ENCODE measurements around the gene FRY. TPM values are rescaled to one million over a fixed set of nuclear protein-coding genes. Genes with fewer than 3 reads are reported as not detected.
A peak's percentile ranks its signal among the peaks of the same experiment; 100 is the strongest.

The FRY gene
- total RNA-seq, 2 donors from 2014 or later: 32.0 to 45.4 TPM

- H3K4me1 ChIP-seq: peaks cover 66% of the 10 kb centered on the region
- DNase-seq (no peak), ATAC-seq (no peak)
- H3K36me3 ChIP-seq (replicated peaks in 1 of 2; ENCODE audit: insufficient read depth in 1 of 2, low read depth in 2 of 2): no peaks in the 10 kb centered on the region
- TF ChIP-seq POLR2A (IDR thresholded peaks at IDR 0.05): no peak
- TF ChIP-seq CTCF (IDR thresholded peaks at IDR 0.05): no peak
- H3K4me3 ChIP-seq: no peak overlapping the region
- intact Hi-C loops (cut with DNase I): no loop called here
- H3K9me3 ChIP-seq: no peaks in the 10 kb centered on the region
- H3K27me3 ChIP-seq: no peaks in the 10 kb centered on the region
- H3K27ac ChIP-seq: peak overlapping the region in 1 of 4 donors; percentile 47
These were observed 11.0 kb downstream of the FRY start for GRCh38 chr13:32042551-32042950.

GRCh38 chr13:32044446-32044845 lies 12.9 kb downstream of the FRY start:
- H3K27me3 ChIP-seq: no peaks in the 10 kb centered on the region
- no peak overlapping the region for H3K27ac ChIP-seq
- H3K36me3 ChIP-seq (replicated peaks in 1 of 2; ENCODE audit: insufficient read depth in 1 of 2, low read depth in 2 of 2): no peaks in the 10 kb centered on the region
- intact Hi-C loops (cut with DNase I): no loop called here
- no peaks in the 10 kb centered on the region for H3K9me3 ChIP-seq
- H3K4me3 ChIP-seq: no peak overlapping the region
- peaks cover 64% of the 10 kb centered on the region for H3K4me1 ChIP-seq
- TF ChIP-seq POLR2A (IDR thresholded peaks at IDR 0.05) (no peak), CTCF (IDR thresholded peaks at IDR 0.05) (no peak)
- no peak for DNase-seq
- 100% methylated on average over 1 of the region's 1 CpG for WGBS, 2 donors
- no peak for ATAC-seq

GRCh38 chr13:32045537-32045936 lies 14.0 kb downstream of the FRY start:
- H3K27ac ChIP-seq: no peak overlapping the region
- ATAC-seq (no peak), DNase-seq (no peak)
- no peak overlapping the region for H3K4me3 ChIP-seq
- TF ChIP-seq CTCF (IDR thresholded peaks at IDR 0.05): no peak
- no peak for TF ChIP-seq POLR2A (IDR thresholded peaks at IDR 0.05)
- 96 to 98% methylated on average over 3 of the region's 3 CpGs for WGBS, 2 donors
- intact Hi-C loops (cut with DNase I): no loop called here
- peaks cover 53% of the 10 kb centered on the region for H3K4me1 ChIP-seq
- no peaks in the 10 kb centered on the region for H3K27me3 ChIP-seq
- no peaks in the 10 kb centered on the region for H3K36me3 ChIP-seq (replicated peaks in 1 of 2; ENCODE audit: insufficient read depth in 1 of 2, low read depth in 2 of 2)
- H3K9me3 ChIP-seq: no peaks in the 10 kb centered on the region

GRCh38 chr13:32045982-32046785 lies 14.6 kb downstream of the FRY start:
- H3K4me3 ChIP-seq: no peak overlapping the region
- peak overlapping the region in 2 of 4 donors; percentile 39 to 59 for H3K27ac ChIP-seq
- peak in 2 of 4 donors; percentile 18 to 49 for DNase-seq
- H3K27me3 ChIP-seq: no peaks in the 10 kb centered on the region
- intact Hi-C loops (cut with DNase I): no loop called here
- H3K4me1 ChIP-seq: peaks cover 46% of the 10 kb centered on the region
- no peaks in the 10 kb centered on the region for H3K9me3 ChIP-seq
- no peaks in the 10 kb centered on the region for H3K36me3 ChIP-seq (replicated peaks in 1 of 2; ENCODE audit: insufficient read depth in 1 of 2, low read depth in 2 of 2)
- no peak for TF ChIP-seq CTCF (IDR thresholded peaks at IDR 0.05)
- no peak for TF ChIP-seq POLR2A (IDR thresholded peaks at IDR 0.05)
- 38 to 43% methylated on average over 4 of the region's 4 CpGs for WGBS, 2 donors
- ATAC-seq: peak; percentile 82

GRCh38 chr13:32047088-32047487 lies 15.5 kb downstream of the FRY start:
- Histone ChIP-seq H3K36me3 (replicated peaks in 1 of 2; ENCODE audit: insufficient read depth in 1 of 2, low read depth in 2 of 2) (no peaks in the 10 kb centered on the region), H3K27ac (peak overlapping the region in 1 of 4 donors; percentile 59), H3K9me3 (no peaks in the 10 kb centered on the region), H3K4me1 (peaks cover 37% of the 10 kb centered on the region), H3K4me3 (no peak overlapping the region), H3K27me3 (no peaks in the 10 kb centered on the region)
- DNase-seq (no peak), ATAC-seq (no peak)
- intact Hi-C loops (cut with DNase I): no loop called here
- TF ChIP-seq CTCF (IDR thresholded peaks at IDR 0.05) (no peak), POLR2A (IDR thresholded peaks at IDR 0.05) (no peak)
